Measurements from ENCODE around the gene SH3PXD2A. TPM values are rescaled to one million over a fixed set of nuclear protein-coding genes. Genes with fewer than 3 reads are reported as not detected.

Gene SH3PXD2A
- total RNA-seq, 1 experiment from 2014 or later, result 54.9 TPM

GRCh38 chr10:103879409-103879808, 24.0 kb upstream of the SH3PXD2A start:
- Histone ChIP-seq H3K36me3 (ENCODE audit: insufficient read depth, low read length, poor library complexity, severe bottlenecking) (peaks cover 6% of the 10 kb centered on the region), H3K4me1 (ENCODE audit: insufficient read depth, low read length, poor library complexity, severe bottlenecking) (no peaks in the 10 kb centered on the region), H3K27ac (ENCODE audit: low read depth, low read length, poor library complexity, severe bottlenecking) (no peak overlapping the region), H3K9me3 (ENCODE audit: low read depth, low read length, poor library complexity, severe bottlenecking) (no peaks in the 10 kb centered on the region), H3K27me3 (replicated peaks; ENCODE audit: insufficient read depth, low read depth, low read length, poor library complexity) (no peaks in the 10 kb centered on the region), H3K4me3 (ENCODE audit: low read depth, low read length, poor library complexity, severe bottlenecking) (no peak overlapping the region)
- ChIA-PET POLR2A (ENCODE audit: low non-redundant PET) (no interaction called here), CTCF (no interaction called here)
- intact Hi-C loops (cut with micrococcal nuclease; ENCODE audit: unreplicated experiment), result no loop called here
- BruUV-seq (replicated peaks), result no TSS peak
- TF ChIP-seq CTCF (conservative IDR thresholded peaks at IDR 0.05; ENCODE audit: low read depth, low read length) (no peak), EZH2 (IDR thresholded peaks at IDR 0.05; ENCODE audit: borderline replicate concordance, low read depth, low read length, poor library complexity, severe bottlenecking) (no peak)
- no peak for DNase-seq (ENCODE audit: low spot score)

DNA sequence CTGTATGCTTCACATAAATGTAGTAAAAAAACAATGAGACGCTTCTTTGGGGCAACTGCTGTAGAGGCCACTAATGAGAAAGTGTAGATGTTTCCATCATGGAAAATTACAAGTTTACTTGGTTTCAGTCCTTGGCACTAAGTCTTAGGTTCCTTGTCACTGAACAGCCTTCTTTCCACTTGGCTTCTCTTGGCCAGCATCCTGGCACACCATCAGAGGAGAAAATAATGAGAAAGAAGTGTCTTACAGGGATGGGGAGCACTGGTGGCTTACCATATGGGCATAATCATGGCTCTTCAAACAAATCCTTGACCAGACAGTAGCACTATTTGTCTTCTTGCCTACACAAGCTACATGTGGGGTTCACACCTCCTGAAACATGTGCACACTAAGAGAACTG, 22.5 kb upstream of the SH3PXD2A start:
- ChIA-PET CTCF (no interaction called here), POLR2A (ENCODE audit: low non-redundant PET) (no interaction called here)
- Histone ChIP-seq H3K4me3 (ENCODE audit: low read depth, low read length, poor library complexity, severe bottlenecking) (no peak overlapping the region), H3K4me1 (ENCODE audit: insufficient read depth, low read length, poor library complexity, severe bottlenecking) (no peaks in the 10 kb centered on the region), H3K9me3 (ENCODE audit: low read depth, low read length, poor library complexity, severe bottlenecking) (no peaks in the 10 kb centered on the region), H3K27ac (ENCODE audit: low read depth, low read length, poor library complexity, severe bottlenecking) (no peak overlapping the region), H3K27me3 (replicated peaks; ENCODE audit: insufficient read depth, low read depth, low read length, poor library complexity) (no peaks in the 10 kb centered on the region), H3K36me3 (ENCODE audit: insufficient read depth, low read length, poor library complexity, severe bottlenecking) (peaks cover 6% of the 10 kb centered on the region)
- no TSS peak for BruUV-seq (replicated peaks)
- intact Hi-C loops (cut with micrococcal nuclease; ENCODE audit: unreplicated experiment), result no loop called here
- TF ChIP-seq CTCF (conservative IDR thresholded peaks at IDR 0.05; ENCODE audit: low read depth, low read length) (no peak), EZH2 (IDR thresholded peaks at IDR 0.05; ENCODE audit: borderline replicate concordance, low read depth, low read length, poor library complexity, severe bottlenecking) (no peak)
- no peak for DNase-seq (ENCODE audit: low spot score)

GRCh38 chr10:103876155-103876554, 20.8 kb upstream of the SH3PXD2A start:
- no peak for TF ChIP-seq CTCF (conservative IDR thresholded peaks at IDR 0.05; ENCODE audit: low read depth, low read length)
- Histone ChIP-seq H3K27me3 (replicated peaks; ENCODE audit: insufficient read depth, low read depth, low read length, poor library complexity) (no peaks in the 10 kb centered on the region), H3K27ac (ENCODE audit: low read depth, low read length, poor library complexity, severe bottlenecking) (no peak overlapping the region), H3K36me3 (ENCODE audit: insufficient read depth, low read length, poor library complexity, severe bottlenecking) (peaks cover 6% of the 10 kb centered on the region), H3K4me1 (ENCODE audit: insufficient read depth, low read length, poor library complexity, severe bottlenecking) (peaks cover under 1% of the 10 kb centered on the region), H3K4me3 (ENCODE audit: low read depth, low read length, poor library complexity, severe bottlenecking) (no peak overlapping the region), H3K9me3 (ENCODE audit: low read depth, low read length, poor library complexity, severe bottlenecking) (no peaks in the 10 kb centered on the region)
- POLR2A ChIA-PET (ENCODE audit: low non-redundant PET), result no interaction called here
- DNase-seq (ENCODE audit: low spot score), result no peak
- intact Hi-C loops (cut with micrococcal nuclease; ENCODE audit: unreplicated experiment), result no loop called here
- CTCF ChIA-PET, result no interaction called here
- BruUV-seq (replicated peaks), result no TSS peak
